SU-DHL-6 (cell line): ENCODE data around the gene TCTA.

Source experiments
- CTCF ChIP-seq: fragments of 200-600 bp; sonication (generic); IDR thresholded peaks from one replicate; pipeline ENCODE4 v1.5.1; 2017; ENCODE audit warnings: antibody characterized with exemption, mild to moderate bottlenecking, low read length, moderate library complexity; ENCODE audit not compliant: insufficient read depth, poor library complexity, severe bottlenecking
- EZH2phosphoT487 ChIP-seq: fragments of 200-600 bp; sonication (generic), shearing (Covaris generic); conservative IDR thresholded peaks from 2 replicates; pipeline ENCODE4 v1.6.1; 2018; ENCODE audit warnings: mild to moderate bottlenecking, antibody characterized with exemption, low read length, moderate library complexity, mixed read lengths

- TF ChIP-seq CTCF (no peak), EZH2phosphoT487 (no peak)
Observed at GRCh38 chr3:49410846-49411534, 1.2 kb upstream of the TCTA start.
